HEK293T (cell line): ENCODE measurements around the gene MAP2K7.

Experiments used
- SP1 ChIP-seq: fragments of 450-650 bp; IDR thresholded peaks from 2 replicates; pipeline ENCODE4 v1.6.1; 2017
- TARDBP ChIP-seq: fragments of 450-650 bp; IDR thresholded peaks from 2 replicates; pipeline ENCODE4 v1.6.1; 2016

GRCh38 chr19:7897292-7897691, 6.4 kb upstream of the MAP2K7 start:
- TF ChIP-seq TARDBP (no peak), SP1 (no peak)
